Urothelium cell line (cell line): ENCODE results near the gene PITPNB.

Experiments used
- DNase-seq: peaks from one replicate; pipeline ENCODE4 v3.0.0; 2011; ENCODE audit warnings: low spot score, mixed read lengths
- FAIRE-seq: peaks from 2 replicates; lab custom pipeline; 2011; peaks lifted over from hg19 to GRCh38; lab: Jason Lieb, UNC

The PITPNB gene

GRCh38 chr22:27863556-27863955, 55.5 kb downstream of the PITPNB start:
- DNase-seq (no peak), FAIRE-seq (no peak)

GRCh38 chr22:27863001-27863400, 56.1 kb downstream of the PITPNB start:
- peak; percentile 75 for FAIRE-seq
- no peak for DNase-seq

GRCh38 chr22:27859336-27859735, 59.7 kb downstream of the PITPNB start:
- FAIRE-seq (no peak), DNase-seq (no peak)

GRCh38 chr22:27858626-27859025, 60.4 kb downstream of the PITPNB start:
- DNase-seq (no peak), FAIRE-seq (no peak)

- FAIRE-seq = no peak
- DNase-seq = no peak
Observed at GRCh38 chr22:27857443-27857842, 61.6 kb downstream of the PITPNB start.

- DNase-seq (no peak), FAIRE-seq (no peak)
Observed at GRCh38 chr22:27856386-27856785, 62.7 kb downstream of the PITPNB start.

- DNase-seq (no peak), FAIRE-seq (peak; percentile 97)
Observed at GRCh38 chr22:27853424-27853823, 65.6 kb downstream of the PITPNB start.

GRCh38 chr22:27851974-27852746, 66.9 kb downstream of the PITPNB start:
- FAIRE-seq (peak; percentile 97), DNase-seq (no peak)

GRCh38 chr22:27850000-27850521, 69.0 kb downstream of the PITPNB start:
- DNase-seq (no peak), FAIRE-seq (peak; percentile 74)

GRCh38 chr22:27848005-27848404, 71.1 kb downstream of the PITPNB start:
- FAIRE-seq (peak; percentile 85), DNase-seq (no peak)

GRCh38 chr22:27846910-27847309, 72.1 kb downstream of the PITPNB start:
- no peak for FAIRE-seq
- DNase-seq = no peak

- FAIRE-seq (peak; percentile 32), DNase-seq (no peak)
Observed at GRCh38 chr22:27846248-27846757, 72.8 kb downstream of the PITPNB start.

- DNase-seq (no peak), FAIRE-seq (peak; percentile 82)
Observed at GRCh38 chr22:27845644-27846043, 73.4 kb downstream of the PITPNB start.

- DNase-seq (no peak), FAIRE-seq (no peak)
Observed at GRCh38 chr22:27844656-27845591, 74.1 kb downstream of the PITPNB start.

GRCh38 chr22:27844256-27844655, 74.8 kb downstream of the PITPNB start:
- DNase-seq = no peak
- FAIRE-seq = peak; percentile 96

GRCh38 chr22:27843441-27843840, 75.6 kb downstream of the PITPNB start:
- DNase-seq (no peak), FAIRE-seq (no peak)

- FAIRE-seq (peak; percentile 83), DNase-seq (no peak)
Observed at GRCh38 chr22:27842669-27843431, 76.2 kb downstream of the PITPNB start.

- FAIRE-seq (peak; percentile 20), DNase-seq (no peak)
Observed at GRCh38 chr22:27842201-27842600, 76.9 kb downstream of the PITPNB start.

- DNase-seq (no peak), FAIRE-seq (peak; percentile 50)
Observed at GRCh38 chr22:27840436-27840835, 78.6 kb downstream of the PITPNB start.

GRCh38 chr22:27839057-27839660, 79.9 kb downstream of the PITPNB start:
- FAIRE-seq (peak; percentile 17), DNase-seq (no peak)
